K562 (cell line): ENCODE data around the gene RGS7. TPM values are rescaled to one million over a fixed set of nuclear protein-coding genes. Genes with fewer than 3 reads are reported as not detected.

Experiments used
- ATAC-seq: fragments of 200-7000 bp; cut with Tn5 transposase; 3 replicates; pipeline ENCODE4 v1.9.1; 2020; ENCODE audit warnings: moderate library complexity
- BruUV-seq: library from RNA; stranded (reverse); fragments of 400-500 nt; replicated peaks from 2 replicates; lab custom pipeline; 2021; lab: Mats Ljungman, UMichigan
- CTCF ChIA-PET: fragments of 300-600 bp; formaldehyde crosslinking; extraction: SDS; loops from one replicate; lab custom pipeline; 2021; ENCODE audit warnings: low intra/inter-chr PET ratio; lab: Yijun Ruan, JAX
- POLR2A ChIA-PET: fragments of 300-600, 350-650 bp; sonication (Branson Sonifier 250); formaldehyde crosslinking; extraction: SDS; loops from one replicate; lab custom pipeline; 2021; ENCODE audit warnings: antibody characterized with exemption, inconsistent platforms; lab: Yijun Ruan, JAX
- DNase-seq, 4 experiments: peaks; one replicate each; pipeline versions ENCODE4 v3.0.0 to v3.0.0-alpha.2; 2011 to 2018; ENCODE audit warnings: low spot score in 3 of 4, mixed read lengths in 3 of 4; ENCODE audit errors: extremely low read depth in 1 of 4
- FAIRE-seq: peaks from 2 replicates; lab custom pipeline; 2011; peaks lifted over from hg19 to GRCh38; lab: Jason Lieb, UNC
- H2AFZ ChIP-seq: 2 replicates; pipeline ENCODE4 v1.6.0; 2011; ENCODE audit warnings: low read depth, low read length, control low read depth, inconsistent platforms
- H3K27ac ChIP-seq: fragments of 200-600 bp; 3 replicates; pipeline ENCODE4 v1.8.0; 2011; ENCODE audit warnings: low read depth, mild to moderate bottlenecking, control low read depth, inconsistent platforms, low read length, moderate library complexity, mixed read lengths; ENCODE audit errors: extremely low read depth
- H3K27me3 ChIP-seq, 2 experiments: fragments of 300-600 bp in 1 of 2; 2 replicates in 1 of 2; 3 replicates in 1 of 2; pipeline versions ENCODE4 v1.6.0 to v1.8.0; 2011; ENCODE audit warnings: inconsistent platforms in 2 of 2, low read length in 2 of 2, mild to moderate bottlenecking in 1 of 2, mixed read lengths in 1 of 2, moderate library complexity in 1 of 2; ENCODE audit not compliant: control insufficient read depth in 2 of 2, insufficient read depth in 2 of 2
- H3K36me3 ChIP-seq: fragments of 300-600 bp; 3 replicates; pipeline ENCODE4 v1.8.0; 2011; ENCODE audit warnings: mild to moderate bottlenecking, low read length, inconsistent platforms; ENCODE audit not compliant: control insufficient read depth, insufficient read depth
- H3K4me1 ChIP-seq, 2 experiments: fragments of 200-600 bp in 1 of 2; replicated peaks in 1 of 2; 2 replicates in 1 of 2; 3 replicates in 1 of 2; pipeline versions ENCODE4 v1.5.1 to v1.8.0; 2011; ENCODE audit warnings: inconsistent platforms in 2 of 2, low read length in 2 of 2, mild to moderate bottlenecking in 1 of 2, mixed read lengths in 1 of 2, moderate library complexity in 1 of 2; ENCODE audit not compliant: control insufficient read depth in 2 of 2, insufficient read depth in 2 of 2
- H3K4me2 ChIP-seq: 2 replicates; pipeline ENCODE4 v1.6.1; 2011; ENCODE audit warnings: low read length, control low read depth, inconsistent platforms, mixed read lengths; ENCODE audit not compliant: insufficient read depth
- H3K4me3 ChIP-seq: fragments of 200-600 bp; sonication (generic), shearing (Covaris generic); 2 replicates; pipeline ENCODE4 v1.5.1; 2016; ENCODE audit warnings: control low read depth, inconsistent platforms
- H3K79me2 ChIP-seq: fragments of 200-600 bp; 3 replicates; pipeline ENCODE4 v1.8.0; 2011; ENCODE audit warnings: low read length, inconsistent platforms; ENCODE audit not compliant: control insufficient read depth, insufficient read depth
- H3K9ac ChIP-seq, 2 experiments: 2 replicates each; pipeline versions ENCODE4 v1.6.0 to v1.6.1; 2011; ENCODE audit warnings: low read depth in 2 of 2, low read length in 2 of 2, control low read depth in 1 of 2, inconsistent platforms in 1 of 2, mild to moderate bottlenecking in 1 of 2, mixed read lengths in 1 of 2; ENCODE audit not compliant: insufficient read depth in 1 of 2
- H3K9me1 ChIP-seq: one replicate; pipeline ENCODE4 v1.6.0; 2011; ENCODE audit warnings: inconsistent platforms, mild to moderate bottlenecking, low read length, moderate library complexity; ENCODE audit not compliant: control insufficient read depth, insufficient read depth
- H3K9me3 ChIP-seq: replicated peaks from 2 replicates; pipeline ENCODE4 v1.5.1; 2011; ENCODE audit warnings: low read depth, low read length, inconsistent platforms; ENCODE audit not compliant: control insufficient read depth, insufficient read depth
- H4K20me1 ChIP-seq: replicated peaks from 2 replicates; pipeline ENCODE4 v1.6.1; 2011; ENCODE audit warnings: low read length, inconsistent platforms, mixed read lengths; ENCODE audit not compliant: control insufficient read depth, insufficient read depth
- C11orf30 ChIP-seq: fragments of 450-650 bp; IDR thresholded peaks from 2 replicates; pipeline ENCODE4 v1.6.1; 2016; ENCODE audit warnings: low read depth, mild to moderate bottlenecking
- CEBPB ChIP-seq: fragments of 450-650 bp; IDR thresholded peaks from 2 replicates; pipeline ENCODE4 v1.6.1; 2016; ENCODE audit warnings: missing genetic modification characterization, missing compliant biosample characterization
- CEBPG ChIP-seq, 3 experiments: fragments of 200-800 bp in 1 of 3; sonication (Bioruptor generic) in 1 of 3; sonication (generic) in 1 of 3; formaldehyde crosslinking in 1 of 3; IDR thresholded peaks in 2 of 3; conservative IDR thresholded peaks in 1 of 3; 2 replicates each; pipeline versions ENCODE4 v1.6.1 to v1.8.0; 2016 to 2022; ENCODE audit warnings: missing compliant biosample characterization in 2 of 3, missing genetic modification characterization in 2 of 3, mild to moderate bottlenecking in 1 of 3, missing genetic modification reagents in 1 of 3
- MAFF ChIP-seq: IDR thresholded peaks from 2 replicates; pipeline ENCODE4 v1.6.1; 2012; ENCODE audit warnings: low read length, improper control_type of control experiment
- MAFG ChIP-seq: fragments of 450-650 bp; conservative IDR thresholded peaks from 2 replicates; pipeline ENCODE4 v1.6.1; 2016; ENCODE audit warnings: missing genetic modification characterization, missing compliant biosample characterization
- MAFK ChIP-seq: IDR thresholded peaks from 2 replicates; pipeline ENCODE4 v1.6.1; 2011; ENCODE audit warnings: low read length, improper control_type of control experiment
- POLR2G ChIP-seq: fragments of 200-400 bp; formaldehyde crosslinking; IDR thresholded peaks from 2 replicates; pipeline ENCODE4 v1.6.1; 2017; ENCODE audit warnings: low read depth, mild to moderate bottlenecking, antibody characterized with exemption, low read length, moderate library complexity
- ZNF253 ChIP-seq: fragments of 250-450 bp; sonication (Bioruptor Pico); conservative IDR thresholded peaks from 2 replicates; pipeline ENCODE4 v1.6.1; 2021; ENCODE audit warnings: mild to moderate bottlenecking
- ZNF316 ChIP-seq: fragments of 450-650 bp; IDR thresholded peaks from 2 replicates; pipeline ENCODE4 v1.6.1; 2016
- WGBS: fragments of 100-300 bp; shearing (Covaris generic); methylation state at CpG from one replicate; pipeline ENCODE4 v1.1.6; 2016; ENCODE audit warnings: low coverage, mixed read lengths; ENCODE audit not compliant: insufficient coverage; ENCODE audit errors: missing lambda C conversion rate; 5-methylcytosine and 5-hydroxymethylcytosine counted together
- in situ Hi-C: fragments of 300-500 bp; cut with MboI; formaldehyde crosslinking; loops from 4 replicates; pipeline ENCODE4 v1.15.0; 2018; ENCODE audit warnings: inconsistent platforms, mixed read lengths
- intact Hi-C: fragments of 100-400 bp; cut with micrococcal nuclease; formaldehyde crosslinking; loops from 2 replicates; pipeline ENCODE4 v1.14.2; 2022
- polyA plus RNA-seq, 8 experiments: library from polyadenylated mRNA; depleted of rRNA in 4 of 8; stranded (reverse) in 5 of 8; unstranded in 3 of 8; fragments of >200 nt; fragmentation: Nextera tagmentation in 2 of 8; fragmentation: Illumina TruSeq in 1 of 8; extraction: Ambion mirVana in 2 of 8; extraction: Trizol in 1 of 8; gene quantifications; 2 replicates each; pipeline versions ENCODE4 v1.2.1 to v1.2.3, GENCODE V29; 2011 to 2014; ENCODE audit warnings: inconsistent platforms in 1 of 8, missing spikeins in 1 of 8
- total RNA-seq, 7 experiments: library from RNA; depleted of rRNA in 6 of 7; stranded (reverse); fragments of >200 nt in 6 of 7; fragmentation: Illumina TruSeq in 2 of 7; extraction: Trizol in 2 of 7; gene quantifications; 2 replicates each; pipeline versions ENCODE4 v1.2.1 to v1.2.3, GENCODE V29; 2011 to 2021; ENCODE audit warnings: low replicate concordance in 1 of 7

The RGS7 gene
- total and polyA plus RNA-seq, 9 of the 15 experiments (the other 6 are each of a cell fraction or from before 2014, with no cell fraction given): not detected

GRCh38 chr1:241180569-241180968, 176.4 kb downstream of the RGS7 start:
- in situ Hi-C loops (no loop called here), intact Hi-C loops (no loop called here)
- peaks cover 3% of the 10 kb centered on the region; the same call in 1 of the 2 replicates for H3K9me3 ChIP-seq
- FAIRE-seq (no peak), DNase-seq (no peak), ATAC-seq (no peak)
- no peak overlapping the region for H2AFZ ChIP-seq
- H3K4me3 ChIP-seq: no peak overlapping the region
- H3K27me3 ChIP-seq: no peaks in the 10 kb centered on the region
- H3K79me2 ChIP-seq: no peaks in the 10 kb centered on the region
- no peaks in the 10 kb centered on the region for H4K20me1 ChIP-seq
- ChIA-PET CTCF (no interaction called here), POLR2A (interaction anchor here (0.6 to 0.7 kb wide), 2 partner anchors 12 to 24 kb away, joined by 3 read pairs; no protein-coding TSS in a partner anchor)
- no peaks in the 10 kb centered on the region for H3K36me3 ChIP-seq
- TF ChIP-seq CEBPB: no peak
- no TSS peak for BruUV-seq
- no peak overlapping the region for H3K27ac ChIP-seq
- no peaks in the 10 kb centered on the region for H3K4me1 ChIP-seq
- no peak overlapping the region for H3K4me2 ChIP-seq
- H3K9me1 ChIP-seq: no peaks in the 10 kb centered on the region
- no peak overlapping the region for H3K9ac ChIP-seq
- WGBS: 3% methylated on average over 4 of the region's 4 CpGs

GRCh38 chr1:241177660-241178059, 179.3 kb downstream of the RGS7 start:
- H3K4me3 ChIP-seq: no peak overlapping the region
- 0% methylated on average over 1 of the region's 1 CpG for WGBS
- no peaks in the 10 kb centered on the region for H3K36me3 ChIP-seq
- FAIRE-seq (no peak), DNase-seq (no peak), ATAC-seq (no peak)
- peaks cover 3% of the 10 kb centered on the region; the same call in 1 of the 2 replicates for H3K9me3 ChIP-seq
- H3K4me1 ChIP-seq: no peaks in the 10 kb centered on the region
- no peak overlapping the region for H3K4me2 ChIP-seq
- H3K27ac ChIP-seq: no peak overlapping the region
- in situ Hi-C loops (no loop called here), intact Hi-C loops (no loop called here)
- H2AFZ ChIP-seq: no peak overlapping the region
- no peak for TF ChIP-seq POLR2G
- TF ChIP-seq CEBPG (CRISPR knock-in tag; IDR thresholded peaks at IDR 0.05): no peak
- TF ChIP-seq CEBPG (tag; conservative IDR thresholded peaks at IDR 0.05 in 1 of 2, IDR thresholded peaks at IDR 0.05 in 1 of 2): no peak
- peak; percentile 49; the same call in 1 of the 2 replicates for TF ChIP-seq C11orf30
- TF ChIP-seq ZNF253: no peak
- TF ChIP-seq MAFF: peak; percentile 70
- peak; percentile 81 for TF ChIP-seq ZNF316
- peak; percentile 64 for TF ChIP-seq MAFG (tag)
- peak; percentile 82 for TF ChIP-seq MAFK
- H4K20me1 ChIP-seq: no peaks in the 10 kb centered on the region
- BruUV-seq: no TSS peak
- H3K9me1 ChIP-seq: no peaks in the 10 kb centered on the region
- no peak overlapping the region for H3K9ac ChIP-seq
- ChIA-PET CTCF (no interaction called here), POLR2A (no interaction called here)
- H3K27me3 ChIP-seq: no peaks in the 10 kb centered on the region
- H3K79me2 ChIP-seq: no peaks in the 10 kb centered on the region
